Liver (tissue), 9 donors: ENCODE measurements around the gene LPP. TPM values are rescaled to one million over a fixed set of nuclear protein-coding genes. Genes with fewer than 3 reads are reported as not detected.

ENCODE experiments used
- DNase-seq: peaks from one replicate; pipeline ENCODE4 v3.0.0-alpha.2; 2017; ENCODE audit warnings: low spot score
- H3K27ac ChIP-seq, 2 donors: one replicate each; pipeline ENCODE4 v1.7.0; 2013; ENCODE audit warnings: inconsistent platforms in 2 of 2, low read length in 2 of 2, control low read depth in 1 of 2, low read depth in 1 of 2, mild to moderate bottlenecking in 1 of 2
- H3K27me3 ChIP-seq, 4 donors: one replicate each; pipeline versions ENCODE4 v1.6.1 to v1.7.0; 2013; ENCODE audit warnings: low read length in 3 of 4, inconsistent platforms in 1 of 4, mild to moderate bottlenecking in 1 of 4, moderate library complexity in 1 of 4; ENCODE audit not compliant: control insufficient read depth in 4 of 4, insufficient read depth in 4 of 4
- H3K36me3 ChIP-seq, 4 donors: one replicate each; pipeline versions ENCODE4 v1.6.1 to v1.7.0; 2013; ENCODE audit warnings: low read length in 3 of 4, mild to moderate bottlenecking in 3 of 4, low read depth in 1 of 4, moderate library complexity in 1 of 4; ENCODE audit not compliant: control insufficient read depth in 4 of 4, insufficient read depth in 3 of 4
- H3K4me1 ChIP-seq, 4 donors: one replicate each; pipeline versions ENCODE4 v1.6.1 to v1.7.0; 2013; ENCODE audit warnings: low read length in 3 of 4, mild to moderate bottlenecking in 3 of 4, moderate library complexity in 1 of 4; ENCODE audit not compliant: control insufficient read depth in 4 of 4, insufficient read depth in 4 of 4
- H3K4me3 ChIP-seq, 3 donors: one replicate each; pipeline versions ENCODE4 v1.6.1 to v1.7.0; 2013; ENCODE audit warnings: low read length in 3 of 3, control low read depth in 1 of 3, low read depth in 1 of 3, mild to moderate bottlenecking in 1 of 3
- H3K9ac ChIP-seq, 2 donors: one replicate each; pipeline ENCODE4 v1.7.0; 2013; ENCODE audit warnings: low read length in 2 of 2, mild to moderate bottlenecking in 2 of 2, moderate library complexity in 2 of 2, control low read depth in 1 of 2, low read depth in 1 of 2
- H3K9me3 ChIP-seq, 4 donors: one replicate each; pipeline versions ENCODE4 v1.6.1 to v1.7.0; 2013; ENCODE audit warnings: low read length in 3 of 4; ENCODE audit not compliant: control insufficient read depth in 4 of 4
- CTCF ChIP-seq: fragments of 150-350 bp; IDR thresholded peaks from 2 replicates; pipeline ENCODE4 v1.5.1; 2017; ENCODE audit warnings: improper control_type of control experiment, low read depth, low read length; ENCODE audit not compliant: missing input control
- EGR1 ChIP-seq, 2 donors: IDR thresholded peaks; 2 replicates each; pipeline ENCODE4 v1.6.1; 2016 to 2018; ENCODE audit warnings: antibody characterized with exemption in 2 of 2, low read depth in 2 of 2
- FOXA1 ChIP-seq: IDR thresholded peaks from 2 replicates; pipeline ENCODE4 v1.6.1; 2016; ENCODE audit warnings: antibody characterized with exemption
- FOXA2 ChIP-seq: IDR thresholded peaks from 2 replicates; pipeline ENCODE4 v1.6.1; 2016; ENCODE audit warnings: antibody characterized with exemption
- GABPA ChIP-seq, 2 donors: IDR thresholded peaks in 1 of 2; conservative IDR thresholded peaks in 1 of 2; 2 replicates each; pipeline ENCODE4 v1.6.1; 2016; ENCODE audit warnings: antibody characterized with exemption in 2 of 2, mild to moderate bottlenecking in 1 of 2, moderate library complexity in 1 of 2
- HNF4A ChIP-seq, 2 donors: conservative IDR thresholded peaks; 2 replicates each; pipeline ENCODE4 v1.6.1; 2016; ENCODE audit warnings: antibody characterized with exemption in 2 of 2, mild to moderate bottlenecking in 2 of 2
- HNF4G ChIP-seq: IDR thresholded peaks from 2 replicates; pipeline ENCODE4 v1.6.1; 2016; ENCODE audit warnings: antibody characterized with exemption
- JUND ChIP-seq, 2 donors: IDR thresholded peaks; 2 replicates each; pipeline ENCODE4 v1.6.1; 2016; ENCODE audit warnings: antibody characterized with exemption in 2 of 2
- NR2F2 ChIP-seq: IDR thresholded peaks from 2 replicates; pipeline ENCODE4 v1.6.1; 2016; ENCODE audit warnings: antibody characterized with exemption
- RAD21 ChIP-seq, 2 donors: IDR thresholded peaks; 2 replicates each; pipeline ENCODE4 v1.6.1; 2016; ENCODE audit warnings: antibody characterized with exemption in 2 of 2, mild to moderate bottlenecking in 2 of 2
- RXRA ChIP-seq, 2 donors: IDR thresholded peaks; 2 replicates each; pipeline ENCODE4 v1.6.1; 2017 to 2018; ENCODE audit warnings: antibody characterized with exemption in 2 of 2, mild to moderate bottlenecking in 1 of 2
- SP1 ChIP-seq: IDR thresholded peaks from 2 replicates; pipeline ENCODE4 v1.6.1; 2018; ENCODE audit warnings: antibody characterized with exemption, mild to moderate bottlenecking
- TAF1 ChIP-seq: conservative IDR thresholded peaks from 2 replicates; pipeline ENCODE4 v1.6.1; 2016; ENCODE audit warnings: antibody characterized with exemption, mild to moderate bottlenecking
- YY1 ChIP-seq: IDR thresholded peaks from 2 replicates; pipeline ENCODE4 v1.6.1; 2016; ENCODE audit warnings: antibody characterized with exemption, mild to moderate bottlenecking
- ZBTB33 ChIP-seq: IDR thresholded peaks from 2 replicates; pipeline ENCODE4 v1.6.1; 2016; ENCODE audit warnings: antibody characterized with exemption
- WGBS: extraction: QIAGEN DNeasy Blood & Tissue Kit; methylation state at CpG from one replicate; pipeline ENCODE4 v1.1.7; 2013; 5-methylcytosine and 5-hydroxymethylcytosine counted together
- polyA plus RNA-seq, 2 donors: library from polyadenylated mRNA; stranded (reverse) in 1 of 2; unstranded in 1 of 2; fragments of 200-250 nt in 1 of 2; fragments of >200 nt in 1 of 2; fragmentation: Nextera tagmentation in 1 of 2; extraction: Ambion mirVana in 1 of 2; gene quantifications; one replicate each; pipeline versions ENCODE4 v1.2.1 to v1.2.3, GENCODE V29; 2013 to 2015
- total RNA-seq, 2 donors: library from RNA; depleted of rRNA; stranded (reverse); fragments of >200 nt; gene quantifications; one replicate each; pipeline ENCODE4 v1.2.3, GENCODE V29; 2014
- TF ChIP-seq, protein P1 (sequence below): IDR thresholded peaks from 2 replicates; pipeline ENCODE4 v1.6.1; 2016; ENCODE audit warnings: antibody characterized with exemption
- TF ChIP-seq, protein P2 (sequence below): IDR thresholded peaks from 2 replicates; pipeline ENCODE4 v1.6.1; 2016; ENCODE audit warnings: antibody characterized with exemption, mild to moderate bottlenecking
- TF ChIP-seq, protein P3 (sequence below): IDR thresholded peaks from 2 replicates; pipeline ENCODE4 v1.6.1; 2016; ENCODE audit warnings: antibody characterized with exemption
- donor health status: healthy.
- donor health status: healthy.
- donor health status: healthy.
- donor health status: healthy.
- donor health status: healthy.

LPP gene
- total and polyA plus RNA-seq, 4 donors, result 3.3 to 53.7 (median 28.2) TPM

DNA sequence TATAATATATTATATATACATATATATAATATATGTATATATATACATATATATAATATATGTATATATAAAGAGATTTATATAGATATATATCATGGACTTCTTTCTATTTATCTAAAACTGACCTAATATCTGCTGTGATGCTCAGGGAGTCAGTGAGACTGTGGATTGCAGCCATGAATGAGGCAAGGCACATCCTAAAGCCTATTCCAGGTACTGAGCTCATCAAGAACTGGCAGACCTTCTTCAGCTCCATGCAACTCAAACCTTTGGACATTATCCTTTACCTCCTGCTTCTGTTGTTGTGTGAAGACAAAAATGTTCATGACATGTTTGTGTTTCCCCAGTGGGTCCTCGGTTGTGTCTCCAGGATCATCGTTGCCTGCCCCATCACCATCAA lies 7.7 kb upstream of the LPP start:
- Histone ChIP-seq H3K27ac (no peak overlapping the region), H3K4me3 (no peak overlapping the region), H3K27me3 (no peaks in the 10 kb centered on the region), H3K36me3 (no peaks in the 10 kb centered on the region), H3K9me3 (no peaks in the 10 kb centered on the region), H3K4me1 (no peaks in the 10 kb centered on the region), H3K9ac (no peak overlapping the region)
- no peak for DNase-seq
- 97% methylated on average over 2 of the region's 2 CpGs for WGBS
- TF ChIP-seq RAD21 (IDR thresholded peaks at IDR 0.05) (no peak), CTCF (no peak), JUND (IDR thresholded peaks at IDR 0.05) (no peak), TAF1 (no peak), ZBTB33 (no peak), EGR1 (IDR thresholded peaks at IDR 0.05; ENCODE audit: low read depth in 2 of 2) (no peak), HNF4A (conservative IDR thresholded peaks at IDR 0.05) (no peak), FOXA2 (no peak), RXRA (IDR thresholded peaks at IDR 0.05) (no peak), SP1 (no peak)
- TF ChIP-seq, protein P1, sequence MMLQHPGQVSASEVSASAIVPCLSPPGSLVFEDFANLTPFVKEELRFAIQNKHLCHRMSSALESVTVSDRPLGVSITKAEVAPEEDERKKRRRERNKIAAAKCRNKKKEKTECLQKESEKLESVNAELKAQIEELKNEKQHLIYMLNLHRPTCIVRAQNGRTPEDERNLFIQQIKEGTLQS, result no peak
- TF ChIP-seq, protein P2, sequence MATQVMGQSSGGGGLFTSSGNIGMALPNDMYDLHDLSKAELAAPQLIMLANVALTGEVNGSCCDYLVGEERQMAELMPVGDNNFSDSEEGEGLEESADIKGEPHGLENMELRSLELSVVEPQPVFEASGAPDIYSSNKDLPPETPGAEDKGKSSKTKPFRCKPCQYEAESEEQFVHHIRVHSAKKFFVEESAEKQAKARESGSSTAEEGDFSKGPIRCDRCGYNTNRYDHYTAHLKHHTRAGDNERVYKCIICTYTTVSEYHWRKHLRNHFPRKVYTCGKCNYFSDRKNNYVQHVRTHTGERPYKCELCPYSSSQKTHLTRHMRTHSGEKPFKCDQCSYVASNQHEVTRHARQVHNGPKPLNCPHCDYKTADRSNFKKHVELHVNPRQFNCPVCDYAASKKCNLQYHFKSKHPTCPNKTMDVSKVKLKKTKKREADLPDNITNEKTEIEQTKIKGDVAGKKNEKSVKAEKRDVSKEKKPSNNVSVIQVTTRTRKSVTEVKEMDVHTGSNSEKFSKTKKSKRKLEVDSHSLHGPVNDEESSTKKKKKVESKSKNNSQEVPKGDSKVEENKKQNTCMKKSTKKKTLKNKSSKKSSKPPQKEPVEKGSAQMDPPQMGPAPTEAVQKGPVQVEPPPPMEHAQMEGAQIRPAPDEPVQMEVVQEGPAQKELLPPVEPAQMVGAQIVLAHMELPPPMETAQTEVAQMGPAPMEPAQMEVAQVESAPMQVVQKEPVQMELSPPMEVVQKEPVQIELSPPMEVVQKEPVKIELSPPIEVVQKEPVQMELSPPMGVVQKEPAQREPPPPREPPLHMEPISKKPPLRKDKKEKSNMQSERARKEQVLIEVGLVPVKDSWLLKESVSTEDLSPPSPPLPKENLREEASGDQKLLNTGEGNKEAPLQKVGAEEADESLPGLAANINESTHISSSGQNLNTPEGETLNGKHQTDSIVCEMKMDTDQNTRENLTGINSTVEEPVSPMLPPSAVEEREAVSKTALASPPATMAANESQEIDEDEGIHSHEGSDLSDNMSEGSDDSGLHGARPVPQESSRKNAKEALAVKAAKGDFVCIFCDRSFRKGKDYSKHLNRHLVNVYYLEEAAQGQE, result no peak
- TF ChIP-seq, protein P3, sequence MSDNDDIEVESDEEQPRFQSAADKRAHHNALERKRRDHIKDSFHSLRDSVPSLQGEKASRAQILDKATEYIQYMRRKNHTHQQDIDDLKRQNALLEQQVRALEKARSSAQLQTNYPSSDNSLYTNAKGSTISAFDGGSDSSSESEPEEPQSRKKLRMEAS, result no peak

GRCh38 chr3:188147782-188148181 lies 6.2 kb upstream of the LPP start:
- WGBS, result 94% methylated on average over 3 of the region's 3 CpGs
- DNase-seq, result no peak
- H3K9ac ChIP-seq, result no peak overlapping the region
- no peaks in the 10 kb centered on the region for H3K27me3 ChIP-seq
- no peaks in the 10 kb centered on the region for H3K36me3 ChIP-seq
- H3K4me3 ChIP-seq, result no peak overlapping the region
- no peak for TF ChIP-seq SP1
- no peak for TF ChIP-seq FOXA1
- TF ChIP-seq TAF1, result no peak
- TF ChIP-seq, protein P1, result no peak
- TF ChIP-seq EGR1 (IDR thresholded peaks at IDR 0.05; ENCODE audit: low read depth in 2 of 2), result no peak
- no peak for TF ChIP-seq HNF4A (conservative IDR thresholded peaks at IDR 0.05)
- no peak for TF ChIP-seq JUND (IDR thresholded peaks at IDR 0.05)
- no peak for TF ChIP-seq HNF4G
- TF ChIP-seq YY1, result no peak
- TF ChIP-seq NR2F2, result no peak
- TF ChIP-seq, protein P3, result no peak
- TF ChIP-seq GABPA (IDR thresholded peaks at IDR 0.05 in 1 of 2, conservative IDR thresholded peaks at IDR 0.05 in 1 of 2), result no peak
- no peaks in the 10 kb centered on the region for H3K9me3 ChIP-seq
- no peak overlapping the region for H3K27ac ChIP-seq
- peaks cover 0 to 4% (median 1%) of the 10 kb centered on the region in 4 donors for H3K4me1 ChIP-seq
